GM10266 (cell line): ENCODE measurements around the gene SH3TC1.

Source experiments
- DNase-seq: peaks from one replicate; pipeline ENCODE4 v3.0.0; 2012; ENCODE audit errors: extremely low spot score
- TF ChIP-seq, protein P1 (sequence below): IDR thresholded peaks from 2 replicates; pipeline ENCODE4 v1.5.1; 2012; ENCODE audit warnings: mild to moderate bottlenecking, low read depth; ENCODE audit not compliant: control insufficient read depth, insufficient read depth; ENCODE audit errors: missing control alignments

SH3TC1 gene

DNA sequence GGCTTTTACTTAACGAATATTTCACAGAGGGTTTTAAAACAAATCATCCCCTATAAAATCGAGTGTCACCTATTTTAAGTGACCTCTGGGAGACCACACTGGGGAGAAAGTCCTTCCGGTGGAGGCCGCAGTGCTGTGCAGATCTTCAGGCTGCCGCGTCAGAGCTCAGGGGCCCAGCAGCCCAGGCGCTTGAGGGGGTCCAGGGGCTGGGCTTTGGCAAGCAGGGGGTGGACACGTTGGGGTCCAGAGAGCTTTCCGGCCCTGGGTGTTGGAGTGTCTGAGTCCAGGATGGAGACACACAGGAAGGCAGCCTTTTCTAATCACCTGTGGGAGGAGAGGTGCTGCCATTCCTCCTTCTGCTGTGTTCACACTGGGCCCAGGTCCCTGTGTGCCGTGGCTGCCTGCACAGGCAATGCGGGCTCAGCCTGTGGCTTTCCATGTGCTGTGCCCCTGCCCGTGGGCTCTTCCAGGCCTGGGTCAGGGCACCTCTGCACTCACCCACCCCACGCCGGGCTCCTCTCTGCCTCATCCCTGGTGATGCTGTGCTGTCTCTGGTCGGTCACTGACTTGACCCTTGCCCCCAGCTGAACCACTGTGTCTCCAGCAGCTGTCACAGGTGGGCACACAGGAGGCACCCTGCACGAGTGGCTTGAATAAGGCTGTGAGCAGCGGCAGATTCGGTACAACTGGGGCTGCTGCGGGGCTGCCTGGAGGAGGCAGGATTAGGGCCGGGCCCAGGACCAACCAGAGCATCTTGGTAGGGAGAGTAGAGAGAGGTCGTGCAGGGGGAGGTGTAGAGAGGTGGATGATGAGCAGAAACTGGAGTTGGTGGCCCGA, 80.4 kb downstream of the SH3TC1 start:
- no peak for DNase-seq
- TF ChIP-seq, protein P1, sequence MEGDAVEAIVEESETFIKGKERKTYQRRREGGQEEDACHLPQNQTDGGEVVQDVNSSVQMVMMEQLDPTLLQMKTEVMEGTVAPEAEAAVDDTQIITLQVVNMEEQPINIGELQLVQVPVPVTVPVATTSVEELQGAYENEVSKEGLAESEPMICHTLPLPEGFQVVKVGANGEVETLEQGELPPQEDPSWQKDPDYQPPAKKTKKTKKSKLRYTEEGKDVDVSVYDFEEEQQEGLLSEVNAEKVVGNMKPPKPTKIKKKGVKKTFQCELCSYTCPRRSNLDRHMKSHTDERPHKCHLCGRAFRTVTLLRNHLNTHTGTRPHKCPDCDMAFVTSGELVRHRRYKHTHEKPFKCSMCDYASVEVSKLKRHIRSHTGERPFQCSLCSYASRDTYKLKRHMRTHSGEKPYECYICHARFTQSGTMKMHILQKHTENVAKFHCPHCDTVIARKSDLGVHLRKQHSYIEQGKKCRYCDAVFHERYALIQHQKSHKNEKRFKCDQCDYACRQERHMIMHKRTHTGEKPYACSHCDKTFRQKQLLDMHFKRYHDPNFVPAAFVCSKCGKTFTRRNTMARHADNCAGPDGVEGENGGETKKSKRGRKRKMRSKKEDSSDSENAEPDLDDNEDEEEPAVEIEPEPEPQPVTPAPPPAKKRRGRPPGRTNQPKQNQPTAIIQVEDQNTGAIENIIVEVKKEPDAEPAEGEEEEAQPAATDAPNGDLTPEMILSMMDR, result no peak

- no peak for DNase-seq
- TF ChIP-seq, protein P1, result no peak
These were observed 81.2 kb downstream of the SH3TC1 start for GRCh38 chr4:8280158-8280875.

GRCh38 chr4:8280876-8281440, 81.9 kb downstream of the SH3TC1 start:
- no peak for DNase-seq
- TF ChIP-seq, protein P1, result no peak

DNA sequence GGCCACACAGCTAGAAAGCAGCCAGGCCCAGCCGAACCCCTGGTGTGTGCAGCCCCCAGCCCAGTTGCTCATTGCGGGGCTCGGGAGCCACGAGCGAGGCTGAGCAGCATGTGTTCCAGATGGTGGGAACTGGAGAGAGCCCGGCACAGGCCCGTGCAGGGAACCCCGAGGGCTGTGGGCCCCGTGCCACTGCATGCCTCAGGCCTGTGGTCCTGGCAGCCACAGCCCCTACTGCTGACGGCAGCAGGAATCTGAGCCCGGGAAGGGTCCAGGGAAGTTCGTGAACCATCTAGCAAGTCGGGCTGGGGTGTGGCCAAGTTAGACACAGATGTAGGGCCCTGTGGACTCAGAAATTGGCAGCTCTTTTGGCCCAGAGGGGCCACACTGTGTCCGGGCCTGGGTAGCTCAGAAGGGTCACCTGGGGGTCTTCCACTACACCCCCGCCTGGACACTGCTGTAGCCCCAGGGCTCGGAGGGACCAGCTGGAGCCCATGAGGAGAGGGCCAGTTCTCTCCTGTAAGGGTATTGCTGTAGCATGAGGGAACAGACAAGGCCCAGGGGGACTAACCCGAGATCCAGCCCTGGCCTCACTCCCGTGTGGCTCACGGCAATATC, 82.5 kb downstream of the SH3TC1 start:
- TF ChIP-seq, protein P1, result no peak
- no peak for DNase-seq

- DNase-seq, result no peak
- TF ChIP-seq, protein P1, result no peak
These were observed 83.1 kb downstream of the SH3TC1 start for GRCh38 chr4:8282134-8282641.

- DNase-seq, result no peak
- TF ChIP-seq, protein P1, result no peak
These were observed 83.7 kb downstream of the SH3TC1 start for GRCh38 chr4:8282742-8283141.

DNA sequence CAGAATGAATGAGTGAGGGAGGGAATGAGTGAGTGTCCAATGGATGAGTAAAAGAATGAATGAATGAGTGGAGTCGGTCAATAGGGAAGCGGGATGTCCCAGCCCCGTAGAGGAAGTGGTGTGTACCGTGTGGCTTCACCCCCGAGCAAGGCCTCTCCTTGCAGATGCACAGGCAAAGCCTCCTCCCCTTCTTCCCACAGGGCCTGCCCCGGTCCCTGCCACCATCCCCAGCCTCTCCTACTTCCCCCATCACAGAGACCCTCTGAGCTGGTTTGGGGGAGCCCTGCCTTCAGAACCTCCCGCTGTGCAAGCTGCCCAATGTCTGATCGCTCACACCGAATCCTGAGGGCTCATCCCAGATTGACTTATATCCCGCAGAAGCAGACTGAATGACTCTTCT, 84.1 kb downstream of the SH3TC1 start:
- DNase-seq, result no peak
- TF ChIP-seq, protein P1, result no peak
